ENCODE results near the gene TPST1. TPM values are rescaled to one million over a fixed set of nuclear protein-coding genes. Genes with fewer than 3 reads are reported as not detected.
A peak's percentile ranks its signal among the peaks of the same experiment; 100 is the strongest.

TPST1 gene
- total RNA-seq, 1 experiment from 2014 or later, result 15.9 TPM

DNA sequence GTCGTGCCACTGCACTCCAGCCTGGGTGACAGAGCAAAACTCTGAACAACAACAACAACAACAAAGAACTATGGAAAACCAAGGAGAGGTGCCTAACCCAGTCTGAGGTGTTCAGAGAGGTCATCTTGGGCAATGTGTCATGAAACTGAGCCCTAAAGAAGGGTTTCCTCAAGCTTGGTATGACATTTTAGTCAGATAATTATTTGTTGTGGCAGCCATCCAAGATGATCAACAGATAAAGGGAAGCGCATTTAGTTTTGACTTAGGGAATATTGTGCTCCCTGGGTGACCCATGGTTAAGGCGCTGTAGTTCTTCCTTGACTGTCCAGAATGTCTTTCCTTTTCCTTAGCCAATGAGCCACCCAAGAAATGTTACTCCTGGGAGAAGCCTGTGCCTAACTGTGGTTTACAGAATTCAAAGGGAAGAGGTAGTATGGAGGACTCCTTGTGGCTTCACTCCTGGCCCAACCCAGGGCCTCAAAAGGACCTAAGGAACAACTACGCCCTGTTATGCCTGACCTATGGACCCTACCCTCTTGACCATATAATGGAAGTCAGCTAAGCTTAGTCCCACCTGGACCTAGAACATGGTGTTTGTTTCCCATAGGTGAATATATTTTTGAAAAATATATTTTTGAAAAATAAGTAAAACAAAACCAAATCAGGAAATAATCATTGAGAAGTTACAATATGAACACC, 42.4 kb downstream of the TPST1 start:
- H2AFZ ChIP-seq (ENCODE audit: low read length), result no peak overlapping the region
- H3K4me1 Mint-ChIP-seq, result peaks cover 4 to 11% of the 10 kb centered on the region in 2 experiments
- H3K79me2 ChIP-seq (ENCODE audit: insufficient read depth, low read length), result no peaks in the 10 kb centered on the region
- H3K4ac ChIP-seq (ENCODE audit: low read depth, low read length), result no peak overlapping the region
- no peaks in the 10 kb centered on the region for H4K20me1 ChIP-seq (ENCODE audit: control insufficient read depth, insufficient read depth, insufficient read length)
- H3K27ac Mint-ChIP-seq, result peak overlapping the region in 1 of 3 experiments; percentile 46; a peak in 1 of 7 replicates
- H3T11ph ChIP-seq (ENCODE audit: low read length), result no peak overlapping the region
- no peaks in the 10 kb centered on the region for H3K4me1 ChIP-seq (ENCODE audit: insufficient read depth, low read length)
- no peaks in the 10 kb centered on the region for H3K27me3 Mint-ChIP-seq (ENCODE audit: low read depth)
- no peak overlapping the region for H2BK5ac ChIP-seq (ENCODE audit: insufficient read length, low read length)
- no peak overlapping the region for H3K4me2 ChIP-seq (ENCODE audit: insufficient read depth, insufficient read length, low read length)
- no peak overlapping the region for H3K4me3 Mint-ChIP-seq
- no peaks in the 10 kb centered on the region for H3K79me1 ChIP-seq (ENCODE audit: insufficient read depth, low read depth, low read length, poor library complexity, severe bottlenecking)
- TF ChIP-seq CTCF (conservative IDR thresholded peaks at IDR 0.05), result no peak
- no peak overlapping the region for H3K18ac ChIP-seq (ENCODE audit: insufficient read length, low read depth, low read length)
- H2BK15ac ChIP-seq (ENCODE audit: low read depth, low read length), result no peak overlapping the region
- no peak overlapping the region for H3K23ac ChIP-seq (ENCODE audit: insufficient read length, low read depth, low read length)
- no peak overlapping the region for H3K56ac ChIP-seq (ENCODE audit: insufficient read length, low read depth, low read length)
- no peak overlapping the region for H2BK12ac ChIP-seq (ENCODE audit: insufficient read length, low read depth, low read length)
- no peak overlapping the region for H4K8ac ChIP-seq (replicated peaks; ENCODE audit: insufficient read length, low read depth, low read length)
- no CpG with 5 or more reads among the region's 4 CpGs for WGBS (ENCODE audit: extremely low coverage, insufficient read length, low lambda C conversion rate)
- no peak overlapping the region for H3K27ac ChIP-seq (ENCODE audit: insufficient read length, low read depth, low read length)
- H3K9me3 ChIP-seq (ENCODE audit: control insufficient read depth, low read depth, low read length), result no peaks in the 10 kb centered on the region
- H2AK5ac ChIP-seq (ENCODE audit: insufficient read length, low read length), result no peak overlapping the region
- no peak for DNase-seq
- no peak overlapping the region for H2BK120ac ChIP-seq (ENCODE audit: low read depth, low read length, poor library complexity, severe bottlenecking)
- no peak overlapping the region for H4K5ac ChIP-seq (ENCODE audit: insufficient read length, low read depth, low read length)
- no peaks in the 10 kb centered on the region for H3K27me3 ChIP-seq (ENCODE audit: insufficient read depth, low read length)
- no peak overlapping the region for H3K9ac ChIP-seq (ENCODE audit: extremely low read depth, insufficient read length, low read length)
- H3K23me2 ChIP-seq (ENCODE audit: insufficient read length, low read depth, low read length, poor library complexity, severe bottlenecking), result no peaks in the 10 kb centered on the region
- H2BK20ac ChIP-seq (ENCODE audit: low read depth, low read length, poor library complexity, severe bottlenecking), result no peak overlapping the region
- H3K36me3 Mint-ChIP-seq (ENCODE audit: insufficient read depth in 1 of 3, low read depth in 3 of 3), result no peaks in the 10 kb centered on the region
- no peaks in the 10 kb centered on the region for H3K9me3 Mint-ChIP-seq
- no peak overlapping the region for H3K14ac ChIP-seq (ENCODE audit: insufficient read depth, low read length)
- no peak overlapping the region for H4K91ac ChIP-seq (ENCODE audit: insufficient read length, low read depth, low read length)
